Activated CD4-positive, alpha-beta T cell treated with anti-CD3 and anti-CD28 coated beads for 24 hours (primary cell): ENCODE measurements around the gene RBM33.

Experiments used
- DNase-seq, 2 donors: peaks; one replicate each; pipeline ENCODE4 v3.0.0-alpha.2; 2020; ENCODE audit warnings: low read depth in 2 of 2

Gene RBM33

GRCh38 chr7:155769701-155770100 is 125.2 kb downstream of the RBM33 start:
- DNase-seq = no peak

DNA sequence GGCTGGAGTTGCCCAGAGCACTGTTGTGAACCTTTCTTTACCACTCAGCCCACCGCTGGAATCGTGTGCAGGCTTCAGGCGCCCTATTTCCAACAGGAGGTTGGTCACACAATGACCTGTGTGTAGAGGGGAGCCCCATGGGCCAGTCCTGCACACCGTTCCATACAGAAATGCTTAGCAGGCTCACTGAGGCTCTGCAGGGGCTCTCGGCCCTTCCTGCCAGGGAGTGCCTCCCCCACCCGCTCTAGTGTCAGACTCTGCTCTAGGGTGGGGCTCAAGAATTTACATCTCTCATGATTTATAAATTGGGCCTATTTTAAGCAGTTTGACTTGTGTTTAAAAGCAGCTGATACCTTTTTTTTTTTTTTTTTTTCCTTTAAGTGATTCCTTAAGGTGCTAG is 125.8 kb downstream of the RBM33 start:
- DNase-seq = no peak

- no peak for DNase-seq
Measured at GRCh38 chr7:155773531-155773930, 129.1 kb downstream of the RBM33 start.

DNA sequence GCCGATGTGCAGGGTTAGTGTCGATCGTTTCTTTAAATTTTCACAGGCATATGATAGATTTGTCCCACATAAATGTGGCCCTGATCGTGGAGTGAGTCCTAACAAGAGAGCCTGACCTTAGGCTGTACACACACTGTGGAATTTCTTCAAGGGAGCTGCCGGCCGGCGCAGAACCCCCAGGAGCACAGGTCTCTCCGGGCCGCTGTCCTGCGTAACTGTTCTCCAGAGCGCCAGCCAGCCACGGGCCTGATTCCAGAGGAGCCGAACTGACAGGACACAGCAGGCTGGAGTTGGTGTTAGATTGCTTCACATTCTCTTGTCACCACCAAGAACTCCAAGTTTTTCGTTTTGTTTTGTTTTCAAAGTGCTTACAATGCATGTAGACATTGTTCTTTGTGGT is 130.5 kb downstream of the RBM33 start:
- DNase-seq = no peak

DNA sequence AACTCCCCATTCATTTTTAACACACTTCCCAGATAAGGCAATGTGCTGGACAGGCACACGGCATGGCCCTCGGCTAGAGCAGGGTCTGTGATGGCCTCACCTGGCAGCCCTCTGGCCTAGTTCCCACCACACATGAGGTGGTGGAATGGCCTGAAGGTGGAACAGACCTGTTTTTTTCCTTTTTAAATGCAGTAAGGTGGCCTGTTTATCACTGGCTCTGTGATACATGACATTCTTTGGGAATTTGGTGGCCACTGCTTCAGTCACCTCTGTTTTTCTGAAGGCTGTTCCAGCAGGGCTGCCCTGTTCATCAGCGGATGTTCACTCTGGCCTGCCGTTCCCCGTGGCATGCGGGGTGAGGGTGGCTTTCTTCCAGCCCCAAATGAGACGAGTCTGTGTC is 131.2 kb downstream of the RBM33 start:
- no peak for DNase-seq

DNA sequence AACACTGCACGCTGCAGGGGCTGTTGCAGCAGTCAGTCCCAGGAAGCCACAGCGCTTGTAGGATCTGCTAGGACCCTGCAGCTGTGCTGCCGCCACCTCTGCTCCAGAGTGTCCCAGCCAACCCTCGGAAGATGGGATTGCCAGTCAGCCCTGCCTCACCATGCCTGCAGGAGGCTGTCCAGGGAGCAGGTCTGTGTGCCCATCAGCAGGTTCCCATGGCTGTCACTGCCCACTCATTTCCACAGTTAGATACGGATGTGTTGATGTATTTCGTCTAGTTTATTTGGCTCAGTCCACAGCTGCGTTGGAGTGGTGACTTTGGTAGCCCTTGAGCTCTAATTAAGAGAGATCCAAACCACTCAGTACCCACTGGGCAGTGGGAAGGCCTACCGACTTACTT is 132.1 kb downstream of the RBM33 start:
- DNase-seq = no peak

GRCh38 chr7:155778349-155778748 is 133.9 kb downstream of the RBM33 start:
- no peak for DNase-seq

DNA sequence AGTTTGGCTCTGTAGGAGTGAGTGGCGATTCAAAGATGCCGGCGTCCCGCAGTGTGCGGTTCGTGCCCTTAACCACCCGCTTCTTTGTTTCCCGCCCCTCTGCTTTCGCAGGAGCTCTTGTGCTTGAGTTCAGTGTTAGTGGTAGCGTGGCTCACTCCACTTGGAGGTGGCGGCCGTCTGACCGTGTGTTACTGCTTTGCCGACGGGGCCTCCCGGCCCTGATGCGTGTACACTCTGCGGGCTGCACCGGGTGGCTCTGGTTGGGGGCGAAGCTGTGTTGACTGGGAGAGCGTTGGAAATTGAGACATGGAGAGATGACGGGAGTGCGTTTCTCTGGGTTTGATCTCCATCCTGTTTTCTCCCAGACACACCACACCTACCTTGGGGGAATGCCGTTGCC is 136.4 kb downstream of the RBM33 start:
- DNase-seq = no peak

DNA sequence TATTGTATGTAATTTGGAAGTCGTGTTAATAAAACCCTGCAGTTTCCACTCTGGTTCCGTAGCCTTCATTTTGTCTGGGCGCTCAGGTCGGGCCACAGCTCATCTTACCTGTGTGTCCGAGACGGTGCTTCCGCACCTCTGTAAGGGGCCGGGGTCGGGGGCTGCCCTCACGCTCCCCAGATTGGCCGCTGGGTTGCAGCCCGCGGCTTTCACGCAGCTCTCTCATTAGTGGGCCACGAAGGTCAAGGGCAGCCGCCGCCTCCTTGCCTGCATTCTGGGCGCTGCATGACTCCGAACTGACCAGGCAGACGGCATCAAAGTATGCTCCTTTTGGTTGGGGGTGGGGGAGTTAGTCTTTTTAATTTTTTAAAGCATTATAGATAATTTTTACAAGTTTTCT is 137.0 kb downstream of the RBM33 start:
- no peak for DNase-seq

DNA sequence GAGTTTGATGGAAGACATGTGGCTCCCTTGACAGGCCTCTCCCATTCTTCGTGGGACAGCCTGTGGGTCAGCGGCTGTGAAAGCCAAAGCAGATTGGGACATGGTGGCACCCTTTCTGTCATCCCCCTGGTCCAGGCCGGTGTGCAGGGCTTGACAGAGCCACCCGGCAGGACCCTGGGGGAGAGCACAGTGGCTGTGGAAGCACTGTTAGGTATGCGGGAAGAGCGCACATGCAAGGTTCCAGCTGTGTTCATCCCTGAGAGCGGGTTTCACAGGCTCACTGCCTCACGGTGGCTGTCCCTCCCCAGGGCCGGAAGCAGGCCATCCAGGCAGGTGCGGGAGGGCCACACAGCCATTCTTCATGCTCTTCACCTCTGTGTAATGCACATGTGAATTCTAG is 138.0 kb downstream of the RBM33 start:
- DNase-seq = no peak

GRCh38 chr7:155785536-155785935 is 141.1 kb downstream of the RBM33 start:
- DNase-seq = no peak

DNA sequence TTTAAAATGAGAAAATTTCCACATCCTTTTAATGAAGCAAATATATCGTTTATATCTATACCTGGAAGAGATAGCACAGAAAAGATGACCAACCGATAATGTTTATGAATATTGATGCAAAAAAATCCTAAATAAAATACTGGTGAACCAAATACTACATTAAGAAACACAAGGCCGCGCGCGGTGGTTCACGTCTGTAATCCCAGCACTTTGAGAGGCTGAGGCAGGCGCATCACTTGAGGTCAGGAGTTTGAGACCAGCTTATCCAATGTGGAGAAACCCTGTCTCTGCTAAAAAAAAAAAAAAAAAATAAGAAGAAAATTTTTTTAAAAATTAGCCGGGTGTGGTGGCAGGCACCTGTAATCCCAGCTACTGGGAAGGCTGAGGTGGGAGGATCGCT is 142.0 kb downstream of the RBM33 start:
- no peak for DNase-seq

DNA sequence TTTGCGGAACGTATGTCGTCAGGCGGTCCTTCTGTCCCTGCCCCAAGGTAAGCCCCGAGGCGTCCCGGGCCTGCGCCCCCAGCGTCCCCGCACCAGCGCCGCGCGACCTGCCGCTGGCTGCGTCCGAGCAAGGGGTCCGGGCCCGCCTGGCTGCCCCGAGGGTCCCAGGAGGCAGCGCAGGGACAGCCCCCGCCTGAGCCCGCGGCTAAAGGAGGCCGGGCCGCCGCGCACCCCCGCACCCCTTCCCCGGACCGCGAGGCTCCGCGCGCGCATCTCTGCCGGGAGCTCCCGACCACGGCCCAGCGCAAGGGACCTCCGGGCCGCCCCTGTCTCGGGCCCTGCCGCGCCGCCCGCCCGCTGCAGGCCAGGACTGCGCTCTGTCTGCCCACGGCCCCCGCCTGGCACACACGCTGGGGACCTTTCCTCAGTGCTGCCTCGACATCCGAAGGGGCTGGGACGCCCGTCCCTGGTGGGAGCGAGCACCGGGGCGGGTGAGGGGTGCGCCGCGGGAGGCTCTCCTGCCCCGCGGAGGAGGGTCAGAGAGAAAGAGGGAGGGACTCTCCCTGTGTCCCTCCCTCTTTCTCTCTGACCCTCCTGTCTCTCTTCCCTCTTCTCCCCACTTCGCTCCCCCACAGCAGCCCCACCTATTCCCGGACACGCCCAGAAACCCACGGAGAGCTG is 142.8 kb downstream of the RBM33 start:
- no peak for DNase-seq

DNA sequence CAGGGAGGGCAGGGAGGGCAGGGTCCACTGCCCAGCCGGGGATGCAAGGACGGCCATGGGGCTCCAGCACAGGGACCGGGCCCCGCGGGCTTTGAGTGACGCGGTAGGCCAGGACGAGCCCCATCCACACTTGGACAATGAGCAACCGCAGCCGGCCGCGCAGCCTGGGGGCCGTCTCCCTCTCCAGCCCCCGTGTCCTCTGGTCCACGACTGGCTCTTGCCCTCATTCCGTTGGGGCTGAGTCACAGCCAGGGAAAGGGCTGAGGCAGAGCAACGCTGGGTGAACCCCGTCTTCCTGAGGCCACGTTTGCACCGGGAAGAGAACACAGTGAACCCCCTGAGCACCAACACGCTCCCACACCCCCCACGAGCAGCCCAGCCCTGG is 144.1 kb downstream of the RBM33 start:
- no peak for DNase-seq

DNA sequence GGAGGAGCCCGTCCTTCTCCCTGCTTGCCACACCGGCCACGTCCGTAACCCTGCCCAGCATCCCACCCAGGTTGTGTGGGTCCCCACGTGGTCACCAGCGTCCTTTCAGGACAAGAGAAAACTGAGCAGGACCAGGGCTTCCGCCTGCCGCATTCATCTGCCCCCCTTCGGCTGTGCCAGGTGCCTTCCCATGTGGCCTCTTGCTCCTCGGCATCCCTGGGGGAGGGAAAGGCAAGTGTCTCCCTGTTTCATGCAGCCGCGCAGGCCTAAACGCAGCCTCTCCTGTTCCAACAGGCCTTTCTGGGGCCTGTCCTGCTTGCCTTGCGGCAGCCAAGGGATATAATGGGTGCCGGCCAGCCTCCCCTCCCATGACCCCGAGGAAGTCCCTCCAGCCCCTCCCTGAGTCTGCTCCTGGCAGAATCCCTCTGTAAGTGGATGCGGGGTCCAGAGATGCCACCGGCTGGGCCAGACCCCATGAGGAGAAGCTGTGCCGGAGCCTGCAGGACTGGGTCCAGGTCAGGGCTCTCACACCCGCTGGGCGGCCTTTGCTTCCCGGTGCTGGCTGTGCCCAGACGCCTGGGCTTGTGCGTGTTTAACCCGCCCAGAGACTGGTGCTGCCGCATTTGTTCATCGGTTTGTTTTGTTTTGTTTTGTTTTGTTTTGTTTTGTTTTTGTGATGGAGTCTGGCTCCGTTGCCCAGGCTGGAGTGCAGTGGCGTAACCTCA is 144.7 kb downstream of the RBM33 start:
- DNase-seq = no peak

DNA sequence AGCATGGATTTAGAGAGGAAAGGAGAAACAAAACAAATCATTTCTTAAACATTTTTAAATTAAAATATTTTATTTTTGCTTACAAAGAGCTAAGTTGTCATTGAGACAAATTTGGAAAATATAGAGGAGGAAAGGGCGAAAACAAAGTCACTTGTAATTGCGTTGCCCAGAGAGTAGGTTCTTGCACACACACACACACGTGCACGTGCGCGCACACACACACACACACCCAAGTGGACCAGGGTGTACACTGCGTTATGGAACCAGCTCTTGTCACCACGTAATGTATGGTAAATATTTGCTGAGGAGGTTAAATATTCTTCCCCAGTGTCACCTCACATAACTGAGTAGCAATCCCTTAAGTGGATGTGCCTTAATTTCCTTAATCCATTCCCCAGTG is 146.2 kb downstream of the RBM33 start:
- no peak for DNase-seq

GRCh38 chr7:155791214-155791737 is 146.8 kb downstream of the RBM33 start:
- DNase-seq = no peak

GRCh38 chr7:155791836-155792235 is 147.4 kb downstream of the RBM33 start:
- no peak for DNase-seq

- no peak for DNase-seq
Measured at GRCh38 chr7:155792315-155792960, 148.0 kb downstream of the RBM33 start.

DNA sequence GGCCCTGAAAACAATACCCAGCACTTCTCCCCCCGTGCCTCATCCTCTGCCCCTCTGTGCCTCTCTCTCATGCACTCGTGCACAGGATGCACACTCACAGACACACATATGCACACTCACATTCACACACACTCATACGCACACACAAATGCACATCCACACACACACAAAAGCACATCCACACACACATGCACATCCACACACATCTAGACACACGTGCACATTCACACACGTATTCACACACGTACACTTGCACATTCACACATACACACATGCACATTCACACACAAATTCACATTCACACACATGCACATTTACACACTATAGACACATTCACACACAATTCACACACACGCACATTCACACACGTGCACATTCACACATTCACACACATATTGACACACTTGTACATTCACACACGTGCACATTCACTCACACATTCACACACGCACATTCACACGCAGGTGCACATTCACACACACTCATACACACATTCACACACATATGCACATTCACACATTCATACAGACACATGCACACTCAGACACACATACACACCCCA is 148.6 kb downstream of the RBM33 start:
- DNase-seq = no peak

DNA sequence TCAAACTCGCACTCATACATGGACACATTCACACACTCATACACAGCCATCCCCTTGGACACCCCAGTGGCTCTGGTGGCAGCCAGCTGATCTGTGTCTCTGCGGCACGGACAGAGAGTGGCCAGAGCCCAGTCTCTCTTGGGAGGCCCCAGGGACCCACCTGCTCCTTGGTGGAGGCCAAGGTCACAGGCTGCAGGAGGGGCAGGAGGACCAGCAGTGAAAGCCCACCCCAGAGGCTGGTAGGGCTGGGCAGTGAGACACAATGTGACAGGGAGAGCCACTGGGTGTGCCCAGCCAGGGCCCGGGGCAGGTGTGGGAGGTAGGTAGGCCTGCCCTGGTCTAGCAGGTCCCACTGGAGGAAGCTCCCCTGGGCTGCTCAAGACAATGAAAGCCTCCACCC is 149.3 kb downstream of the RBM33 start:
- DNase-seq = no peak

- no peak for DNase-seq
Measured at GRCh38 chr7:155794196-155794595, 149.7 kb downstream of the RBM33 start.

DNA sequence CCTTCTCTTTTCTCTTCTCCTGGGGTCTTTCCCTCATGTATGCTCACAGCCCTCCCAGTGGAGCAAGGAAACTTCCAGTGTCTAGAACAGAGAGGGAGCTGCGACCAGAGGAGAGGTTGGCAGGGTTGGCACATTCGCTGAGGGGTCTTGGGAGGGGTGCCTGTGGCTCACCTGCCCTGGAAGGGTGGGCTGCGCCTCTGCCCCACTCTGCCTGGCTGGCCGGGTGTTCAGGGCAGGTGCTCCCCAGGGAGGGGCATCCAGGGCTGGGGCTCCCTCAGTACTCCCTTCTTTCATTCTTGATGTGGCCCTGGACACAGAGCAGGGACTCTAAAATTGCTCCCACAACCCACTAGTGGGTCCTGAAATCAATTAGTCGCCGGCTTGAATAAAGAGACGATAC is 150.9 kb downstream of the RBM33 start:
- no peak for DNase-seq
